Caco-2 (cell line): ENCODE measurements around the gene XPNPEP1. TPM values are rescaled to one million over a fixed set of nuclear protein-coding genes. Genes with fewer than 3 reads are reported as not detected.
A peak's percentile ranks its signal among the peaks of the same experiment; 100 is the strongest.

Experiments
- BruUV-seq: library from RNA; stranded (reverse); fragments of 400-500 nt; replicated peaks from 2 replicates; lab custom pipeline; 2021; lab: Mats Ljungman, UMichigan
- CTCF ChIA-PET: fragments of 300-600 bp; sonication (Branson Sonifier 250); formaldehyde crosslinking; loops from one replicate; lab custom pipeline; 2022; ENCODE audit warnings: antibody characterized with exemption; lab: Charles Lee
- POLR2A ChIA-PET: fragments of 300-600 bp; sonication (Branson Sonifier 250); formaldehyde crosslinking; loops from one replicate; lab custom pipeline; 2022; ENCODE audit warnings: antibody characterized with exemption; lab: Charles Lee
- DNase-seq, 2 experiments: peaks; one replicate each; pipeline versions ENCODE4 v3.0.0 to v3.0.0-alpha.2; 2020 to 2022
- H3K27me3 ChIP-seq: replicated peaks from 2 replicates; pipeline ENCODE4 v1.6.0; 2011; ENCODE audit warnings: low read length; ENCODE audit not compliant: control insufficient read depth, insufficient read depth
- H3K36me3 ChIP-seq: 2 replicates; pipeline ENCODE4 v1.5.1; 2011; ENCODE audit warnings: low read length; ENCODE audit not compliant: control insufficient read depth, insufficient read depth
- H3K4me1 ChIP-seq: fragments of 250-450 bp; sonication (Bioruptor Pico); 2 replicates; pipeline ENCODE4 v1.5.1; 2020; ENCODE audit warnings: mild to moderate bottlenecking
- H3K4me3 ChIP-seq: 2 replicates; pipeline ENCODE4 v1.5.1; 2011; ENCODE audit warnings: low read depth, mild to moderate bottlenecking, control low read depth, low read length
- H3K9me3 ChIP-seq: fragments of 250-450 bp; sonication (Bioruptor Pico); 2 replicates; pipeline ENCODE4 v1.5.1; 2020; ENCODE audit warnings: mild to moderate bottlenecking, moderate library complexity
- H3K27ac Mint-ChIP-seq: one replicate; pipeline ENCODE4 v1.8.0; 2022; ENCODE audit warnings: mixed read lengths; ENCODE audit not compliant: unreplicated experiment
- H3K27me3 Mint-ChIP-seq: one replicate; pipeline ENCODE4 v1.8.0; 2022; ENCODE audit warnings: mixed read lengths; ENCODE audit not compliant: insufficient read depth, unreplicated experiment
- H3K36me3 Mint-ChIP-seq: one replicate; pipeline ENCODE4 v1.8.0; 2022; ENCODE audit warnings: mild to moderate bottlenecking, mixed read lengths; ENCODE audit not compliant: insufficient read depth, unreplicated experiment
- H3K4me1 Mint-ChIP-seq: one replicate; pipeline ENCODE4 v1.8.0; 2022; ENCODE audit warnings: low read depth, mixed read lengths; ENCODE audit not compliant: unreplicated experiment
- H3K4me3 Mint-ChIP-seq: one replicate; pipeline ENCODE4 v1.8.0; 2022; ENCODE audit warnings: mild to moderate bottlenecking, moderate library complexity, mixed read lengths; ENCODE audit not compliant: unreplicated experiment
- H3K9me3 Mint-ChIP-seq: one replicate; pipeline ENCODE4 v1.8.0; 2022; ENCODE audit warnings: mixed read lengths; ENCODE audit not compliant: unreplicated experiment
- CTCF ChIP-seq, 2 experiments: fragments of 200-600 bp in 1 of 2; IDR thresholded peaks; 1 replicate in 1 of 2; 2 replicates in 1 of 2; pipeline versions ENCODE4 v1.5.1 to v1.8.0; 2011 to 2022; ENCODE audit warnings: antibody characterized with exemption in 1 of 2, control low read depth in 1 of 2, inconsistent platforms in 1 of 2, low read depth in 1 of 2, low read length in 1 of 2, mild to moderate bottlenecking in 1 of 2, moderate library complexity in 1 of 2; ENCODE audit not compliant: insufficient read depth in 1 of 2, severe bottlenecking in 1 of 2, unreplicated experiment in 1 of 2
- intact Hi-C: fragments of 100-400 bp; cut with micrococcal nuclease; formaldehyde crosslinking; loops from one replicate; pipeline ENCODE4 v1.10.0; 2022; ENCODE audit not compliant: unreplicated experiment
- total RNA-seq: library from RNA; stranded (reverse); gene quantifications from 2 replicates; pipeline ENCODE4 v1.2.3, GENCODE V29; 2022

The XPNPEP1 gene
- total RNA-seq, 1 experiment from 2014 or later, result 92.4 TPM

DNA sequence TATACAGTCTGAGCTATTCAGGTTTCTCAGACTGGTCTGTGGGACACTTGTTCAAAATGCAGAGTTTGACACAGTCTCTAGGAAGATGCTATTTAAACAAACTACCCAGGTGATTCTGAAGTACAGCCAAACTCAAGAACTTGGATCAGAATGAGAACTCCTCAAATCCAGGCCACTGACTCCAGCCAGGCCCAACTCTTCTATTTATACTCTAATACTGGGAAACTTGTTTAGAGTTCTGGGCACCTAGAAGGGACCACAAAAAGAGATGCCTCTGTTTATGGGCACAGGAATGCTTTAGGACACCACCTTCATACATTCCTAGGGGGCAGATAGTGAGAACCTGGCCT lies 44.4 kb upstream of the XPNPEP1 start:
- H3K4me3 ChIP-seq, result no peak overlapping the region
- H3K9me3 ChIP-seq, result no peaks in the 10 kb centered on the region
- ChIA-PET POLR2A (no interaction called here), CTCF (no interaction called here)
- intact Hi-C loops, result loop anchor here (5.0 kb wide), 1 partner anchor 40 kb away; no protein-coding TSS in a partner anchor
- no peak for TF ChIP-seq CTCF (IDR thresholded peaks at IDR 0.05; ENCODE audit: insufficient read depth in 1 of 2, low read depth in 1 of 2, low read length in 1 of 2, severe bottlenecking in 1 of 2, unreplicated experiment in 1 of 2)
- no peak for DNase-seq
- H3K4me1 Mint-ChIP-seq, result peaks cover 14% of the 10 kb centered on the region
- H3K27me3 ChIP-seq, result no peaks in the 10 kb centered on the region
- no peaks in the 10 kb centered on the region for H3K36me3 Mint-ChIP-seq
- BruUV-seq, result no TSS peak
- H3K36me3 ChIP-seq, result no peaks in the 10 kb centered on the region
- H3K9me3 Mint-ChIP-seq, result peaks cover 9% of the 10 kb centered on the region
- H3K27me3 Mint-ChIP-seq, result no peaks in the 10 kb centered on the region
- no peak overlapping the region for H3K4me3 Mint-ChIP-seq
- no peak overlapping the region for H3K27ac Mint-ChIP-seq
- H3K4me1 ChIP-seq, result peaks cover 33% of the 10 kb centered on the region

GRCh38 chr10:109966961-109967738 lies 43.8 kb upstream of the XPNPEP1 start:
- ChIA-PET POLR2A (no interaction called here), CTCF (no interaction called here)
- Histone ChIP-seq H3K4me1 (peaks cover 28% of the 10 kb centered on the region), H3K36me3 (no peaks in the 10 kb centered on the region), H3K4me3 (no peak overlapping the region), H3K27me3 (no peaks in the 10 kb centered on the region), H3K9me3 (no peaks in the 10 kb centered on the region)
- Mint-ChIP-seq H3K36me3 (no peaks in the 10 kb centered on the region), H3K4me1 (peaks cover 12% of the 10 kb centered on the region), H3K27me3 (no peaks in the 10 kb centered on the region), H3K9me3 (peaks cover 9% of the 10 kb centered on the region), H3K27ac (no peak overlapping the region), H3K4me3 (no peak overlapping the region)
- DNase-seq, result peak in 1 of 2 experiments; percentile 34
- no peak for TF ChIP-seq CTCF (IDR thresholded peaks at IDR 0.05; ENCODE audit: insufficient read depth in 1 of 2, low read depth in 1 of 2, low read length in 1 of 2, severe bottlenecking in 1 of 2, unreplicated experiment in 1 of 2)
- intact Hi-C loops, result loop anchor here (5.0 kb wide), 1 partner anchor 40 kb away; no protein-coding TSS in a partner anchor
- no TSS peak for BruUV-seq

DNA sequence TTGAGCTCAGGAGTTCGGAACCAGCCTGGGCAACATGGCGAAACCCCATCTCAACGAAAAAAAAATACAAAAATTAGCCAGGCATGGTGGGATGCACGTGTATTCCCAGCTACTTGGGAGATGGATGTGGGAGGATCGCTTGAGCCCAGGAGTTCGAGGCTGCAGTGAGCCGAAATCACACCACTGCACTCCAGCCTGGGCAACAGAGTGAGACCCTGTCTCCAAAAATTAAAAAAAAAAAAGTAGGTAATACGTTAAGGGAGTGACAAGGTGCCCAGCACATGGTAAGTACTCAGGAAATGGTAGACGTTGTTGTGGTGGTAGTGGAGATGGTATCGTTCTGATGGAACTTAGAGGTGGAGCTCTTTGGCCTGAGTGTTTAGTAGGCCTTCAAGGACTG lies 41.0 kb upstream of the XPNPEP1 start:
- intact Hi-C loops, result no loop called here
- CTCF ChIA-PET, result interaction anchor here (1.3 kb wide), 1 partner anchor 80 kb away, joined by 4 read pairs; no protein-coding TSS in a partner anchor
- DNase-seq, result no peak
- H3K27ac Mint-ChIP-seq, result no peak overlapping the region
- no peak overlapping the region for H3K4me3 ChIP-seq
- H3K36me3 Mint-ChIP-seq, result no peaks in the 10 kb centered on the region
- H3K9me3 ChIP-seq, result no peaks in the 10 kb centered on the region
- POLR2A ChIA-PET, result no interaction called here
- peaks cover 24% of the 10 kb centered on the region for H3K4me1 ChIP-seq
- no peak overlapping the region for H3K4me3 Mint-ChIP-seq
- no peaks in the 10 kb centered on the region for H3K36me3 ChIP-seq
- no peak for TF ChIP-seq CTCF (IDR thresholded peaks at IDR 0.05; ENCODE audit: insufficient read depth in 1 of 2, low read depth in 1 of 2, low read length in 1 of 2, severe bottlenecking in 1 of 2, unreplicated experiment in 1 of 2)
- H3K27me3 ChIP-seq, result no peaks in the 10 kb centered on the region
- H3K9me3 Mint-ChIP-seq, result peaks cover 4% of the 10 kb centered on the region
- BruUV-seq, result no TSS peak
- peaks cover 15% of the 10 kb centered on the region for H3K4me1 Mint-ChIP-seq
- H3K27me3 Mint-ChIP-seq, result no peaks in the 10 kb centered on the region
